ENCODE measurements around the gene ACTRT2.

Gene ACTRT2

GRCh38 chr1:3060601-3061551 lies 39.6 kb downstream of the ACTRT2 start:
- H3K4me3 ChIP-seq (ENCODE audit: low read depth, low read length): no peak overlapping the region
- no peak for TF ChIP-seq CTCF (IDR thresholded peaks at IDR 0.05; ENCODE audit: borderline replicate concordance, insufficient read depth, low read depth, low read length)

GRCh38 chr1:3061566-3061965 lies 40.3 kb downstream of the ACTRT2 start:
- no peak overlapping the region for H3K4me3 ChIP-seq (ENCODE audit: low read depth, low read length)
- no peak for TF ChIP-seq CTCF (IDR thresholded peaks at IDR 0.05; ENCODE audit: borderline replicate concordance, insufficient read depth, low read depth, low read length)

GRCh38 chr1:3061981-3062615 lies 40.8 kb downstream of the ACTRT2 start:
- H3K4me3 ChIP-seq (ENCODE audit: low read depth, low read length): no peak overlapping the region

GRCh38 chr1:3062616-3063378 lies 41.5 kb downstream of the ACTRT2 start:
- H3K4me3 ChIP-seq (ENCODE audit: low read depth, low read length): no peak overlapping the region
- no peak for TF ChIP-seq CTCF (IDR thresholded peaks at IDR 0.05; ENCODE audit: borderline replicate concordance, insufficient read depth, low read depth, low read length)

More at GRCh38 chr1:3061981-3062615, 40.8 kb downstream of the ACTRT2 start:
- no peak for TF ChIP-seq CTCF (IDR thresholded peaks at IDR 0.05; ENCODE audit: borderline replicate concordance, insufficient read depth, low read depth, low read length)

GRCh38 chr1:3063379-3064295 lies 42.4 kb downstream of the ACTRT2 start:
- TF ChIP-seq CTCF (IDR thresholded peaks at IDR 0.05; ENCODE audit: borderline replicate concordance, insufficient read depth, low read depth, low read length): no peak
- H3K4me3 ChIP-seq (ENCODE audit: low read depth, low read length): no peak overlapping the region

- no peak for TF ChIP-seq CTCF (IDR thresholded peaks at IDR 0.05; ENCODE audit: borderline replicate concordance, insufficient read depth, low read depth, low read length)
- H3K4me3 ChIP-seq (ENCODE audit: low read depth, low read length): no peak overlapping the region
Observed at GRCh38 chr1:3064296-3064850, 43.1 kb downstream of the ACTRT2 start.

Data from GM12875 (cell line).